Smooth muscle cell (in vitro differentiated cells): ENCODE measurements around the gene LRRC4B. TPM values are rescaled to one million over a fixed set of nuclear protein-coding genes. Genes with fewer than 3 reads are reported as not detected.

Experiments used
- DNase-seq: peaks from one replicate; lab custom pipeline; 2025; ENCODE audit not compliant: unreplicated experiment; lab: John Stamatoyannopoulos, UW
- H2AFZ ChIP-seq: fragments of 200-600 bp; sonication (generic); 2 replicates; pipeline ENCODE4 v1.6.0; 2016; ENCODE audit warnings: antibody characterized with exemption, low read depth, mild to moderate bottlenecking
- H3F3A ChIP-seq: fragments of 200-600 bp; sonication (generic); 2 replicates; pipeline ENCODE4 v1.6.0; 2017; ENCODE audit warnings: antibody characterized with exemption, low read depth
- H3K27ac ChIP-seq: fragments of 200-600 bp; sonication (generic); 2 replicates; pipeline ENCODE4 v1.5.1; 2016; ENCODE audit warnings: low read depth, mild to moderate bottlenecking
- H3K27me3 ChIP-seq: fragments of 200-600 bp; sonication (generic); 2 replicates; pipeline ENCODE4 v1.6.1; 2016; ENCODE audit warnings: low read depth, mild to moderate bottlenecking
- H3K36me3 ChIP-seq: fragments of 200-600 bp; sonication (generic); 2 replicates; pipeline ENCODE4 v1.5.1; 2016; ENCODE audit warnings: low read depth
- H3K4me1 ChIP-seq: fragments of 200-600 bp; sonication (generic); 2 replicates; pipeline ENCODE4 v1.5.1; 2016; ENCODE audit warnings: low read depth
- H3K4me2 ChIP-seq: fragments of 200-600 bp; sonication (generic); 2 replicates; pipeline ENCODE4 v1.6.0; 2016; ENCODE audit warnings: mild to moderate bottlenecking
- H3K4me3 ChIP-seq: fragments of 200-600 bp; sonication (generic); 2 replicates; pipeline ENCODE4 v1.5.1; 2016; ENCODE audit warnings: mild to moderate bottlenecking
- H3K79me2 ChIP-seq: fragments of 200-600 bp; sonication (generic); 2 replicates; pipeline ENCODE4 v1.6.0; 2016; ENCODE audit warnings: low read depth, mild to moderate bottlenecking
- H3K9ac ChIP-seq: fragments of 200-600 bp; sonication (generic); 2 replicates; pipeline ENCODE4 v1.6.0; 2016; ENCODE audit warnings: low read depth
- H3K9me3 ChIP-seq: fragments of 200-600 bp; sonication (generic); replicated peaks from 2 replicates; pipeline ENCODE4 v1.5.1; 2016; ENCODE audit warnings: low read depth
- H4K20me1 ChIP-seq: fragments of 200-600 bp; sonication (generic); 2 replicates; pipeline ENCODE4 v1.6.0; 2016; ENCODE audit warnings: low read depth
- WGBS: methylation state at CpG from one replicate; pipeline ENCODE4 v1.1.7; 2016; ENCODE audit warnings: low lambda C conversion rate; 5-methylcytosine and 5-hydroxymethylcytosine counted together
- polyA plus RNA-seq: library from polyadenylated mRNA; unstranded; fragments of >200 nt; fragmentation: Nextera tagmentation; extraction: Ambion mirVana; gene quantifications from 2 replicates; pipeline ENCODE4 v1.2.1, GENCODE V29; 2016
- total RNA-seq: library from RNA; depleted of rRNA; stranded (reverse); fragments of >200 nt; gene quantifications from 2 replicates; pipeline ENCODE4 v1.2.3, GENCODE V29; 2014
- TF ChIP-seq, protein P1 (sequence below): fragments of 200-600 bp; sonication (generic); IDR thresholded peaks from 2 replicates; pipeline ENCODE4 v1.5.1; 2017; ENCODE audit warnings: borderline replicate concordance, mild to moderate bottlenecking, antibody characterized with exemption; ENCODE audit not compliant: insufficient read depth, poor library complexity, severe bottlenecking

LRRC4B gene
- total and polyA plus RNA-seq, 2 experiments from 2014 or later, result 1.7 to 8.6 TPM

DNA sequence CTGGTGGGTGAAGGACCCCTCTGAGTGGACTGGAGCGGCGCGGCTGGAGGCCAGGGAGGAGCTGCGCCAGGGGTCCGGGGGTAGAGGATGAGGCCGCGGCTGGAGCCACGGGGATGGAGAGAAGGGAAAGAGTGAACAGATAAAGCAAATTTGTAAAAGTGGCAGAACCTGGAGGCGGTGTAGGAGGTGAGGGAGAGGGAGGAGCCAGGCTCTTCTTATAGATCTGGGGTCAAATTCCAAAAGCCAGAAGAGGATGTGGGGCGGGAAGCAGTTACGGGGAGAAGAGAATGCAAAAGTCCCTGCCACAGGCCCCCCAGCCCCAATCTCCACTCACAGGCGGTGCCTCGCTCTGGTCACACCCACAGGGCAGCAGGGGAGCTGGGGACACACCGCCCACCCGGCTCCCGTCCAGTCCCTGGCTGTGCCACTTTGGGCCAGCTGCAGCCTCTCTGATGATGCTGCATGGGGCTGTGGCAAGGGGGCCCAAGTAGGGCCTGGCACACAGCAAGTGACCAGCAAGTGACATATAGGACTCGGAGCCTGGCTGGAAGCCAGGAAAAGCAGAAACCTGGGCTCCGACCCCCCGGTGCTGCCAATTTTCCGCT lies 11.1 kb downstream of the LRRC4B start:
- no peaks in the 10 kb centered on the region for H4K20me1 ChIP-seq
- H3K9me3 ChIP-seq, result no peaks in the 10 kb centered on the region
- H3K27me3 ChIP-seq, result peaks cover 15% of the 10 kb centered on the region
- no peak overlapping the region for H3K9ac ChIP-seq
- 33% methylated on average over 20 of the region's 20 CpGs for WGBS
- H3K27ac ChIP-seq, result no peak overlapping the region
- no peaks in the 10 kb centered on the region for H3K4me1 ChIP-seq
- no peaks in the 10 kb centered on the region for H3K79me2 ChIP-seq
- no peaks in the 10 kb centered on the region for H3F3A ChIP-seq
- peak overlapping the region; percentile 93 for H3K4me2 ChIP-seq
- H3K4me3 ChIP-seq, result peak overlapping the region; percentile 62
- TF ChIP-seq, protein P1, sequence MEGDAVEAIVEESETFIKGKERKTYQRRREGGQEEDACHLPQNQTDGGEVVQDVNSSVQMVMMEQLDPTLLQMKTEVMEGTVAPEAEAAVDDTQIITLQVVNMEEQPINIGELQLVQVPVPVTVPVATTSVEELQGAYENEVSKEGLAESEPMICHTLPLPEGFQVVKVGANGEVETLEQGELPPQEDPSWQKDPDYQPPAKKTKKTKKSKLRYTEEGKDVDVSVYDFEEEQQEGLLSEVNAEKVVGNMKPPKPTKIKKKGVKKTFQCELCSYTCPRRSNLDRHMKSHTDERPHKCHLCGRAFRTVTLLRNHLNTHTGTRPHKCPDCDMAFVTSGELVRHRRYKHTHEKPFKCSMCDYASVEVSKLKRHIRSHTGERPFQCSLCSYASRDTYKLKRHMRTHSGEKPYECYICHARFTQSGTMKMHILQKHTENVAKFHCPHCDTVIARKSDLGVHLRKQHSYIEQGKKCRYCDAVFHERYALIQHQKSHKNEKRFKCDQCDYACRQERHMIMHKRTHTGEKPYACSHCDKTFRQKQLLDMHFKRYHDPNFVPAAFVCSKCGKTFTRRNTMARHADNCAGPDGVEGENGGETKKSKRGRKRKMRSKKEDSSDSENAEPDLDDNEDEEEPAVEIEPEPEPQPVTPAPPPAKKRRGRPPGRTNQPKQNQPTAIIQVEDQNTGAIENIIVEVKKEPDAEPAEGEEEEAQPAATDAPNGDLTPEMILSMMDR, result no peak
- H2AFZ ChIP-seq, result peak overlapping the region; percentile 91
- no peak for DNase-seq
- H3K36me3 ChIP-seq, result no peaks in the 10 kb centered on the region

DNA sequence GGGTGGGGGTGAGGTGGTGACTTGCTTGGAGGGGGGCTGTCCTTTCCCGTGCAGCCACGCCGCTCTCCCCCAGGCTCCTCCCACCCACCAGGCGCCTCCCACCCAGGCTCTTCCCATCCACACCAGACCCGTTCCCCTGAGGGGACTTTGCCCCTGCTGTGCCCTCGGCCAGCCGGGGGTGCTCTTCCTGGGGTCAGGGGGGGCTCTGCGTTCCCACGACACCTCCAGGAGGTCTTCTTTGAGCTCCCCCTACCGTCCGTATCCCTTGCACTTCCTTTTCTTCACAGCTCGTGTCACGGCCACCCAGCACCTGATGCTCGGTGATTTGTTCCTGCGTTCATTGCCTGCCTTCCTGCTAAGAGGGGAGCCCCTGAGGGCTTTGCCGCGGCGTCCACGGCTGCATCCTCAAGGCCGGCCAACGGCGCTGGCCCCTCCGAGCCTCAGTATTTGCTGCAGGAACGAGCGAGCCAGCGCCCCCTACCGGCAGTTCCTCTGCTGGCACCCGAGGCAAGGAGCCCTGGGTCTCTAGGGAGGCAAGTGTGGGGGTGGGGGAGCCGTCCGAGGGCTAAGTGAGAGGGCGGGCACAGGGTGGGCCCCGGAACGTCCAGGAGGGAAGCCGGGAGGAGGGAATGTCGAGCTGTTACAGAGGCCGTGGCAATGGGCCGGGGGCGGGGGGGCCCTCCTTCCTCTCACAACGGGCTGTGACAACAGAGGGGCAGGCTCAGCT lies 11.8 kb downstream of the LRRC4B start:
- peak overlapping the region; percentile 93 for H3K4me2 ChIP-seq
- H3K27me3 ChIP-seq, result peaks cover 22% of the 10 kb centered on the region
- H2AFZ ChIP-seq, result peak overlapping the region; percentile 91
- peak; percentile 47 for DNase-seq
- H4K20me1 ChIP-seq, result no peaks in the 10 kb centered on the region
- H3K9ac ChIP-seq, result no peak overlapping the region
- TF ChIP-seq, protein P1, result peak; percentile 96
- peak overlapping the region; percentile 62 for H3K4me3 ChIP-seq
- WGBS, result 4% methylated on average over 33 of the region's 39 CpGs
- no peaks in the 10 kb centered on the region for H3K4me1 ChIP-seq
- H3K27ac ChIP-seq, result no peak overlapping the region
- no peaks in the 10 kb centered on the region for H3K9me3 ChIP-seq
- no peaks in the 10 kb centered on the region for H3K36me3 ChIP-seq
- no peaks in the 10 kb centered on the region for H3F3A ChIP-seq
- H3K79me2 ChIP-seq, result no peaks in the 10 kb centered on the region

DNA sequence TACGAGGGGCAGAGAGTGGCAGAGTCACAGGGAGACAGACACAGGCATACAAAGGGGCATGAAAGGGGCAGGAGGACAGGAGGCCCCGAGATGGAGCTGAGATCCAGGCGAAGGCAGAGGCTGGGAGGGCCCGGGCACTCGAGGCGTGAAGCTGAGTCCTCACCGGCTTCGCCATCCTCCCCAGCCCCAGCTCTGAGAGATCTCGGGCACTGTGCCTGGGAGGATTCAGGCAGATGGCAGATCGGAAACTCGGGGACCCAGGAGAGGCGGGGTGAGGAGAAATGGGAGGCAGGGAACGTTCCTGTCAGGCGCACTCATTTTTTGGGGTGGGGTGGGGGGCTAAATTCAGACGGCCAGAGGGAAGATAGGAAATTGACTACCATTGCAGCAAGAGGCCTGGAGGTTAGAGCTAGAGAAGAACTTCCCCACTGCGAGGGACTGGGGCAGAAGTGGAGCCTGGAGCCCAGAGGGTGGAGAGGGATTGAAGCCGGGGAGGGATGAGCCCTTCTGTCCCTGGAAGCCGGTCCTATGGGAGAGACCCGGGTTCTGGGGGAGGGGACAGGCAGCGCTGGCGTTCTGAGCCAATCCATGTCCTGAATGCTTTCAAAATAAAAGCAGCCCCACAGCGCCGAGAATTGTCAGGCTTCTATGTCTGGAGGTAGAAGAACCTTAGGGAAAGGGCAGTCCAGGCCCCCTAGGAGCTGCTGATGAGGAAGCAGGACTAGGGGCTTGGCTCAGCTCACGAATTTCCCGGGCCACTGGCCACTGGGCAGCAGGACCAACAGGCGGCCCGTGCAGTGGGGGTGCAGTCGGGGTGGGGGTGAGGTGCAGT lies 12.6 kb downstream of the LRRC4B start:
- Histone ChIP-seq H4K20me1 (no peaks in the 10 kb centered on the region), H3K4me3 (peak overlapping the region; percentile 62), H3K9me3 (no peaks in the 10 kb centered on the region), H3K36me3 (no peaks in the 10 kb centered on the region), H2AFZ (peak overlapping the region; percentile 91), H3F3A (no peaks in the 10 kb centered on the region), H3K27me3 (peaks cover 26% of the 10 kb centered on the region), H3K4me1 (no peaks in the 10 kb centered on the region), H3K79me2 (no peaks in the 10 kb centered on the region), H3K4me2 (peak overlapping the region; percentile 93), H3K27ac (no peak overlapping the region), H3K9ac (no peak overlapping the region)
- DNase-seq, result no peak
- TF ChIP-seq, protein P1, result no peak
- WGBS, result 43% methylated on average over 28 of the region's 28 CpGs
